GM12873 (cell line): ENCODE measurements around the gene IGSF21.

Experiments
- CTCF ChIP-seq: IDR thresholded peaks from 2 replicates; pipeline ENCODE4 v1.5.1; 2012; ENCODE audit warnings: low read depth, mild to moderate bottlenecking, moderate library complexity, low read length, control low read depth; ENCODE audit not compliant: insufficient read depth; ENCODE audit errors: missing control alignments

The IGSF21 gene

DNA sequence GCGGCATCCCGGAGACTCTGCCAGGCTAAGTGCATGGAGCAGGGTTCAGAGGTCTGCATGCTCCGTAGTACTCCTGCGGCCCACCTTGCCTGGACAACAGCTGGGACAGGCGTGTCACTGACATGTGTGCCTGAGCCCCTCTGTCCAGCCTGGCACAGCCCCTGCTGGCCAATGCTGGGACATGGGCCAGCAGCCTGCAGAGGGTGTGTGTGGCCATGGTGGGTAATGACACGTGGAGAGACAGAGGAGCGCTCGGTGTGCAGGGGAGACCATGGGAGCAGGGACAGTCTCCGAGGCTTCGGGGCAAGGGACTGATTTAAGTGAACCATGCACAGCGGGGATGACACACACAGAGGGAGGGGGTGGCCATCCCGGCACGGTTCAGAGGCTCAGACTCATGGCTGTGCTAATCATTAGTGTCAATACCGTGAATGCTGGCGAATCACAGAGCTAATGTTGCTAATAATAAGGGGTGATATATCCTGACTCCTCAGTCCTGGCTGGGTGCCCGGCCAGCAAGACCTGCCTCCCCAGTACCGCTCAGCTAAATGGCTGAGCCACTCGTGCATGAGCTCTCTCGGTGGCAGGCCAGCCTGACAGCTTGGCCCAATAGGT is 41.5 kb downstream of the IGSF21 start:
- TF ChIP-seq CTCF: no peak

DNA sequence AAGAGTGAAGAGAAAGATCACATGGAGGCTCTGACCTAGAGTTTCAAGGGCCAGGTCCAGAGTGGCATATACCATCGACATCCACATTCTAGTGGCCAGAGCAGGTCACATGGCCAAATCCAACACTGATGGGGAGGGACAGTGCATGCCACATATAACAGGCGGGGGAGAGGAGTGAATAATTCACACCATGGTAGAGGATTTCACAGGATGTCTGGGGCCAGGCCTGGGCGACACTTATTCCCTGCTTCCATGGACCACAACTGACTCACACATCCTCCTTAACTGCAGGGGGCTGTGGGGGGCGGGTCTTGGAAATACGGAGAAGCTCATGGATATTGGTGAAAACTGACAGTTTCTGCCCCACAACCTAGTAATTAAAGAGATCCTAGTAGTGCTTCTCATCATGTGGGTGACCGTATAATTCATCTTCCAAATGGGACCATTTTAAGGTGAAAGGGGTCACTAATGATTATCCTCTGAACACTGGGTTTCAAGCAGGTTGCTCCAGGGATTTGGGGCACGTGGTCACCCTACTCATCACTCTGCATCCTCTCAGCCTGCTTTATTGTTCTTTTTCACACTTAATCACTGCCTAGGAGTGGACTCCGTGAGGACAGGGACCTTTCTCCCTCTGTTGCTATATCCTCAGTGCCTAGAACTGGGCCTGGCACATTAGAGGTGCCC is 44.0 kb downstream of the IGSF21 start:
- TF ChIP-seq CTCF: no peak

DNA sequence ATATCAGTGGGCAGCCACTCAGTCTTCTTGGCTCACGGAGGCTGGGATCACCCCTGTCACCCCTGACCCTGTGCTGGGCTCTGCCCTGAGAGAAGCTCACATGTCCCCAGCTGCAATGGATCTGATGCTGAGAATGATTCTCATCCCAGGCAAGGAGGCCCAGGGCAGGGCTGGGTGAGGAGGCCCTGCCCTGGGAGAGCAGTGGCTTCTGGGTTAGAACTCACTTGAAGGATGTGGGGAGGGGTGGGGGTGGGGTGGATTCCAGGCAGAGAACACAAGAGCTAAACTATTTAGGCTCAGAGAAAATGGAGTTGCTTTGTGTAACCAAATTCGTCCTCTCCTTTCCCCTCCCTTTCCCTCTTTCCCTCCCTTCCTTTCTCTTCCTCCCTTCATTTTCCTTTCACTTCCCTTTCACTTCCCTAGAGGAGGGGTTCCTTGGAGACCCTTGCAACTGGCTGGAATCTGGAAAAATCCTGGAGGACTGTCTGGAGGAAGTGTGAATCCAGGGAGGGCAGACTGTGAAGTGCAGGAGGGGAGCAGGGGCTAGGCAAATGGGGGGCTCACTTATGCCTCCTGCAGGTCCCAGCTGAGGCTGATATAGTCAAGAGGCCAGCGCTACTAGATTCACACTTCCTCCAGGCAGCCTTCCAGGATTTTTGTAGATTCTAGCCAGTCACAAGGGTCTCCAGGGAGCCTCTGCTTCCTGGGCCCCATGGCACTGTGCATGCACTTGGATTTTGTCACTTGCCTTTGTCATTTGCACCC is 47.0 kb downstream of the IGSF21 start:
- no peak for TF ChIP-seq CTCF

DNA sequence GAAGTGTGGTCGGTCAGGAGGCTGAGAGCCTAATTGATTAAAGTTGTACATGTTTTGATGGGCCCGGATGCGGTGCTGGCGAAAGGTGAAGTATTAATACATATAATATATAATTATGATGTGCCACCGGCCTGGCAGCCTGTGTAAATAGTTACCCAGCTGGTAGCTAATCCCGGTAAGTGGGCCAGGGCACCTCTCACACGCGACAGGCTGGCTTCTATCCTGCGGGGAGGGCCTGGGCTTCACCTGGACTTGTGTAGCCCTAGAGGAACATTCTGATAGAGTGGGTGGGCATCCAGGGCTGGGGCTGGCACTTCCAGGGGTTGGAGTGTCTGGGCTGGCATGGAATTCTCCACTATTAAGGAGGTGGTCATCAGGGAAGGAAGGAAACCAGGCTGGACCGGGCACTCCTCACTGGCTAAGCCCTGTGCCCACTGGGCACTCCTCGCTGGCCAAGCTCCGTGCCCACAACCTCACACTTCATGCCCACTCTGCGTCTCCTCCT is 48.3 kb downstream of the IGSF21 start:
- TF ChIP-seq CTCF: no peak

DNA sequence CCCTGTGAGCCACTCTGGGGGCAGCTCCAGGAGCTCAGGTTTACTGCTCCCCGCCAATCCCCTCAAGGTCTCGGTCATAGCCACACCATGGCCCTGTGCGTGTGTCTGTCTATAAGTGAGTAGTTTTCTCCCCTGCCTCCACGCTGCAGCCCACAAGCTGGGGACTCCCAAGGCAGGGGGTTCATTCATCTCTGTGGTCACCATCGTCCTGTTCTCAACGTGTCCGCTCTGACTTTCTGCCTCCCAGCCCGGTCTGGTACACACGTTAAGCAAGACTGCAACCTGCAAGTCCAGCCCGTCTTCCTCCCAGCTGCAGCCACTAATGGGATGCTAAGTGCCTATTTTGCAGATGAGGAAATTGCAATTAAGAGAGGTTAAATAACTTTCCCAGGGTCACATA is 49.8 kb downstream of the IGSF21 start:
- TF ChIP-seq CTCF: no peak

GRCh38 chr1:18157968-18158367 is 50.4 kb downstream of the IGSF21 start:
- TF ChIP-seq CTCF: no peak

- TF ChIP-seq CTCF: no peak
Observed at GRCh38 chr1:18158714-18159113, 51.1 kb downstream of the IGSF21 start.
